ENCODE measurements around the gene CCDC188.

CCDC188 gene

GRCh38 chr22:20150381-20151275 lies at the start of gene CCDC188:
Gene CCDC188, minus strand, starts transcription at chr22:20151055. Its CDS starts 69 bp downstream, at chr22:20150986.
- Histone ChIP-seq H3K27ac (ENCODE audit: low read depth in 2 of 2, low read length in 2 of 2) (no peak within 1 kb of the TSS), H3K27me3 (ENCODE audit: control insufficient read depth in 2 of 2, insufficient read depth in 2 of 2, low read length in 2 of 2) (peaks cover 0 to 2% of the 10 kb centered on the region in 2 donors), H3K9me3 (ENCODE audit: control insufficient read depth in 2 of 2, low read length in 2 of 2) (no peaks in the 10 kb centered on the region), H3K36me3 (ENCODE audit: control insufficient read depth in 2 of 2, insufficient read depth in 2 of 2, low read length in 2 of 2) (no peaks in the 10 kb centered on the region), H3K9ac (ENCODE audit: low read depth in 1 of 2, low read length in 2 of 2) (no peak within 1 kb of the TSS), H3K4me3 (ENCODE audit: low read length in 2 of 2) (no peak within 1 kb of the TSS), H3K4me1 (ENCODE audit: control insufficient read depth in 2 of 2, insufficient read depth in 2 of 2, low read length in 2 of 2) (no peaks in the 10 kb centered on the region)

GRCh38 chr22:20199906-20200305 lies 49.1 kb upstream of the CCDC188 start:
- Histone ChIP-seq H3K27ac (ENCODE audit: low read depth in 2 of 2, low read length in 2 of 2) (no peak overlapping the region), H3K9ac (ENCODE audit: low read depth in 1 of 2, low read length in 2 of 2) (no peak overlapping the region), H3K27me3 (ENCODE audit: control insufficient read depth in 2 of 2, insufficient read depth in 2 of 2, low read length in 2 of 2) (peaks cover 7 to 8% of the 10 kb centered on the region in 2 donors), H3K9me3 (ENCODE audit: control insufficient read depth in 2 of 2, low read length in 2 of 2) (no peaks in the 10 kb centered on the region), H3K36me3 (ENCODE audit: control insufficient read depth in 2 of 2, insufficient read depth in 2 of 2, low read length in 2 of 2) (no peaks in the 10 kb centered on the region), H3K4me1 (ENCODE audit: control insufficient read depth in 2 of 2, insufficient read depth in 2 of 2, low read length in 2 of 2) (peaks cover 0 to 7% of the 10 kb centered on the region in 2 donors), H3K4me3 (ENCODE audit: low read length in 2 of 2) (no peak overlapping the region)

- no peak overlapping the region for H3K27ac ChIP-seq (ENCODE audit: low read depth in 2 of 2, low read length in 2 of 2)
- no peak overlapping the region for H3K4me3 ChIP-seq (ENCODE audit: low read length in 2 of 2)
- H3K9ac ChIP-seq (ENCODE audit: low read depth in 1 of 2, low read length in 2 of 2): no peak overlapping the region
- no peaks in the 10 kb centered on the region for H3K36me3 ChIP-seq (ENCODE audit: control insufficient read depth in 2 of 2, insufficient read depth in 2 of 2, low read length in 2 of 2)
- peaks cover 7 to 8% of the 10 kb centered on the region in 2 donors for H3K27me3 ChIP-seq (ENCODE audit: control insufficient read depth in 2 of 2, insufficient read depth in 2 of 2, low read length in 2 of 2)
- peaks cover 0 to 7% of the 10 kb centered on the region in 2 donors for H3K4me1 ChIP-seq (ENCODE audit: control insufficient read depth in 2 of 2, insufficient read depth in 2 of 2, low read length in 2 of 2)
- no peaks in the 10 kb centered on the region for H3K9me3 ChIP-seq (ENCODE audit: control insufficient read depth in 2 of 2, low read length in 2 of 2)
Measured at GRCh38 chr22:20199413-20199842, 48.6 kb upstream of the CCDC188 start.

GRCh38 chr22:20198557-20199319 lies 47.9 kb upstream of the CCDC188 start:
- H3K36me3 ChIP-seq (ENCODE audit: control insufficient read depth in 2 of 2, insufficient read depth in 2 of 2, low read length in 2 of 2): no peaks in the 10 kb centered on the region
- H3K27ac ChIP-seq (ENCODE audit: low read depth in 2 of 2, low read length in 2 of 2): no peak overlapping the region
- no peaks in the 10 kb centered on the region for H3K9me3 ChIP-seq (ENCODE audit: control insufficient read depth in 2 of 2, low read length in 2 of 2)
- H3K9ac ChIP-seq (ENCODE audit: low read depth in 1 of 2, low read length in 2 of 2): no peak overlapping the region
- peaks cover 0 to 2% of the 10 kb centered on the region in 2 donors for H3K4me1 ChIP-seq (ENCODE audit: control insufficient read depth in 2 of 2, insufficient read depth in 2 of 2, low read length in 2 of 2)
- no peak overlapping the region for H3K4me3 ChIP-seq (ENCODE audit: low read length in 2 of 2)
- H3K27me3 ChIP-seq (ENCODE audit: control insufficient read depth in 2 of 2, insufficient read depth in 2 of 2, low read length in 2 of 2): peaks cover 7 to 8% of the 10 kb centered on the region in 2 donors

- peaks cover 7 to 8% of the 10 kb centered on the region in 2 donors for H3K27me3 ChIP-seq (ENCODE audit: control insufficient read depth in 2 of 2, insufficient read depth in 2 of 2, low read length in 2 of 2)
Measured at GRCh38 chr22:20197407-20198030, 46.7 kb upstream of the CCDC188 start.

GRCh38 chr22:20196094-20196842 lies 45.4 kb upstream of the CCDC188 start:
- Histone ChIP-seq H3K27ac (ENCODE audit: low read depth in 2 of 2, low read length in 2 of 2) (no peak overlapping the region), H3K36me3 (ENCODE audit: control insufficient read depth in 2 of 2, insufficient read depth in 2 of 2, low read length in 2 of 2) (no peaks in the 10 kb centered on the region), H3K4me1 (ENCODE audit: control insufficient read depth in 2 of 2, insufficient read depth in 2 of 2, low read length in 2 of 2) (no peaks in the 10 kb centered on the region), H3K27me3 (ENCODE audit: control insufficient read depth in 2 of 2, insufficient read depth in 2 of 2, low read length in 2 of 2) (peaks cover 3 to 8% of the 10 kb centered on the region in 2 donors), H3K9me3 (ENCODE audit: control insufficient read depth in 2 of 2, low read length in 2 of 2) (no peaks in the 10 kb centered on the region), H3K9ac (ENCODE audit: low read depth in 1 of 2, low read length in 2 of 2) (no peak overlapping the region), H3K4me3 (ENCODE audit: low read length in 2 of 2) (no peak overlapping the region)

More at GRCh38 chr22:20197407-20198030, 46.7 kb upstream of the CCDC188 start:
- Histone ChIP-seq H3K36me3 (ENCODE audit: control insufficient read depth in 2 of 2, insufficient read depth in 2 of 2, low read length in 2 of 2) (no peaks in the 10 kb centered on the region), H3K4me1 (ENCODE audit: control insufficient read depth in 2 of 2, insufficient read depth in 2 of 2, low read length in 2 of 2) (no peaks in the 10 kb centered on the region), H3K9me3 (ENCODE audit: control insufficient read depth in 2 of 2, low read length in 2 of 2) (no peaks in the 10 kb centered on the region), H3K27ac (ENCODE audit: low read depth in 2 of 2, low read length in 2 of 2) (no peak overlapping the region), H3K9ac (ENCODE audit: low read depth in 1 of 2, low read length in 2 of 2) (no peak overlapping the region), H3K4me3 (ENCODE audit: low read length in 2 of 2) (no peak overlapping the region)

- Histone ChIP-seq H3K9me3 (ENCODE audit: control insufficient read depth in 2 of 2, low read length in 2 of 2) (no peaks in the 10 kb centered on the region), H3K4me1 (ENCODE audit: control insufficient read depth in 2 of 2, insufficient read depth in 2 of 2, low read length in 2 of 2) (no peaks in the 10 kb centered on the region), H3K9ac (ENCODE audit: low read depth in 1 of 2, low read length in 2 of 2) (no peak overlapping the region), H3K36me3 (ENCODE audit: control insufficient read depth in 2 of 2, insufficient read depth in 2 of 2, low read length in 2 of 2) (no peaks in the 10 kb centered on the region), H3K27me3 (ENCODE audit: control insufficient read depth in 2 of 2, insufficient read depth in 2 of 2, low read length in 2 of 2) (peaks cover 3 to 4% of the 10 kb centered on the region in 2 donors), H3K27ac (ENCODE audit: low read depth in 2 of 2, low read length in 2 of 2) (no peak overlapping the region), H3K4me3 (ENCODE audit: low read length in 2 of 2) (no peak overlapping the region)
Measured at GRCh38 chr22:20194681-20195593, 44.1 kb upstream of the CCDC188 start.

- H3K9ac ChIP-seq (ENCODE audit: low read depth in 1 of 2, low read length in 2 of 2): no peak overlapping the region
- no peak overlapping the region for H3K27ac ChIP-seq (ENCODE audit: low read depth in 2 of 2, low read length in 2 of 2)
- no peaks in the 10 kb centered on the region for H3K27me3 ChIP-seq (ENCODE audit: control insufficient read depth in 2 of 2, insufficient read depth in 2 of 2, low read length in 2 of 2)
- no peaks in the 10 kb centered on the region for H3K4me1 ChIP-seq (ENCODE audit: control insufficient read depth in 2 of 2, insufficient read depth in 2 of 2, low read length in 2 of 2)
- no peaks in the 10 kb centered on the region for H3K9me3 ChIP-seq (ENCODE audit: control insufficient read depth in 2 of 2, low read length in 2 of 2)
- H3K4me3 ChIP-seq (ENCODE audit: low read length in 2 of 2): no peak overlapping the region
- H3K36me3 ChIP-seq (ENCODE audit: control insufficient read depth in 2 of 2, insufficient read depth in 2 of 2, low read length in 2 of 2): no peaks in the 10 kb centered on the region
Measured at GRCh38 chr22:20193761-20194494, 43.1 kb upstream of the CCDC188 start.

All from mucosa of rectum (tissue), 2 donors.